ENCODE measurements around the gene TMEM107.

TMEM107 gene

DNA sequence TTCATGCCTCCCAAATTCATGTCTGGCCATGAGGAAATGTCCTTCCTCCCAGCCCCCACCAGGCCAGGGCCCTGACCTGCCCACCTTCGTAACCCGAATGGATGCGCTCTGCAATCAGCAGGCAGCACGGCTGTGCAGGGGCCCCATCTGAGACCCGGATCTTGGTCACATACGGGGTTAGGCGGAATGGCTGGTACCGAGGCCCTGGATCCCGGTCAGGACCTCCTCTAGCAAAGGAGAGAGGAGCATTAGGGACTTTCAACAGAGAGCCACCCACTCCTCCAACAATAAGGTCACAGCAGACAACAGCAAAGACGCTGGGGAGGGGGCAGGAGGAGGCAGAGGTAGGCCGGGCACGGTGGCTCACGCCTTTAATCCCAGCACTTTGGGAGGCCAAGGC lies 27.6 kb downstream of the TMEM107 start:
- DNase-seq: no peak

DNA sequence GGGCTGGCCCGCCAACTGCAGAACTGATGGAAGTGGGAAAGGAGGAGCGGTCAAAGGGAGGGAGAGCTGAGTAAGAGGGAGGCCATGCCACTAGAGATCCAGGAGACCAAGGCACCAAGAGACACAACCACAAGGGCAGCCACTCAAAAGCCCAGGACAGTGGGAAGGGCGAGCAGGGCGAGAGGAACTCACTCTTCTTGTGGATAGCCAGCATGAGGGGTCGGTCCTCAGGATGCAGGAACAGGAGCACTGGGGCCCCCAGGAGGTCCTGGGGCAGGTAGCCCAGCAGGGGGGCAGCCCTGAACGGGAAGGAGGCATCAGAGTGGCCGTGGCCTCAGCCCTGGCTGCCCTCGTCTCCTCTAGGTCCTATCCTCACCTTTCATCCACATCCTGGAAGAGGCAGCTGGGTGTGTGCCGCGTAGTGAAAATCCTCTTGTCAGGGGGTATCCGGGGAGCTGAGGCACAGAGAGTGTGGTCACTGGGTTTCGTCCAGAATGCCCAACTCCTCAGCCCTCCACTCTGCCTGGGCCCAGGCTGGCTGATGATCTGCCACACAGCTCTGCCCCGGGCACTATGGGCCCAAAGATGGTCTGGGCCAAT lies 28.3 kb downstream of the TMEM107 start:
- DNase-seq: no peak

DNA sequence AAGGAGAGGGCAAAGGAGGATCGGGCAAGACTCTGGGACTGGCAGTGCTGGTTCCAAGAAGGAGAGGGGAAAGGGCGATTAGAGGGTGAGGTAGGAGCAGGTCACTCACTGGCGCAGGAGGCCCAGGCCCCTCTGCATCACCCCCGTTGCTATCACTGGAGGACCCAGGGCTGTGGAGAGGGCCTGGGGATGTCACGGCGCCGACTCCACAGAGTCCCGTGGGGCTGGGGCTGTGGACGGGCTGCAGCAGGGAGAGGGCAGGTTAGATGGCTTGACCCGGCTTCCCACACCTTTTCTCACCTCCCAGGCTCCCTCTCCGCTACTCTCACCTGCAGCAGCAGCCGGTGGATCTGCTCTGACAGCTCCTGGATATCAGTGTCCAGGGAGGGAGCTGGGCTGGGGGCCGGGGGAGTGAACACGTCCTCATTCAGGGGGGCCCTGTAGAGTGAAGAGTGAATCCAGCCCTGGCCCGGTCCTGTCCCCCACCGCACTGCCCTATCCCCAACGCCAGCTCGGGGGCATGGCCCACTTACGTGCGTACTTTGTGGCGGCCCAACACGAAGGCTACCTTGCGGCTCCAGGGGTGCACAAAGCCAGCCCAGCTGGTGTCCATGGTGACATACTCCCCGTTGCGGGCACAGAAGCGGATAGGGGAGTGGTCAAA lies 28.9 kb downstream of the TMEM107 start:
- DNase-seq: no peak

DNA sequence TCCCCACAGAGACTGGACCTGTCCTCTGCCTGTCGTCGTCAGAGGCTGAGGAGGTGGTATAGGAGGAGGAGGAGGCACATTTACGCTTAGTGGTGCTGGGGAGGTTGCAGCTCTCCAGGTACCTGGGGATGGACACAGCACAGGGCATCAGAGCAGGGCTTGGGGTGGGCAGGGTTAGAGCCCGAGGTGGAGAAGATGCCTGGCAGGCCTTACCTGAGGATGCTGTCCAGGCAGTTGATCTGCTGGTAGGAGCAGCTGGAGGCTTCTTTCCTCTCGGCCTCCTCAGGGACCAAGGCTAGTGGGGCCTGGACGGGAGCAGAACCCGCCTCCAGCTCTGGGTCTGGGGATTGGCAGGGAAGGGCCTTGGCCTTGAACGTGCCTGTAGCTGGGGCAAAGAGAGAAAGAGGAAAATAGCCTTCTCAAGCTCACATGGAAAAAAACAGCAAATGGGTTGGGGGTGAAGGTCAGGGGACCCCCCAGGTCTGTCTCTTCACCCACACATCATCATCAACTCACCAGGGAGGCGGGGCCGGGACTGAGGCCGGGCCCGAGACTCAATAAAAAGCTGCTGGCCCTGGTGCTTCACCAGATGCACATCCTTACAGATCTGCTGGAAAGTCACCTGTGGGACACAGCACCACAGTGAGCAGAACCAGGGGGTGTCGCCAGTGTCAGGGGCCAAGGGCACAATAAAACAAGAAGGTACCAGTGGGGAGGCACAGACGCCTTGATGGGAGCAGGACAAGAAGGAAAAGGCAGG lies 29.6 kb downstream of the TMEM107 start:
- no peak for DNase-seq

DNA sequence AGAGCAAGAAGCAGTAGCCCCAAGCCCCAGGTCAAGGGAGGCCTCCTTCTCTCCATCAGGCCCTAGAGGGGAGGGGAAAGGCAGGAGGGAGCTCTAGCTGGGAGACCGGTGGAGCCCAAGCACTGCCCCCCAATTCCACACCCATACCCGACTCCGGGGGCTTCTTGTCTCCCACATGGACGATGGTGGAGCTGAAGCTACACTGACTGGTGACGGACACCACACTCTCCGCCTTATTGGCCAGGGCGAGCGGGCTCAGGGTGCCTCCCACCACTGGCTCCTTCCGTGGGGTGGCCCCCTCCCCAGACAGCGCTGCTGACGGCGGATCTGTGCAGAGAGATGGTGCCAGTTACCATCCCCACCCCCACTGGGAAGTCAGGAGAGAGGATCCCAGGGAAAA lies 30.4 kb downstream of the TMEM107 start:
- DNase-seq: no peak

DNA sequence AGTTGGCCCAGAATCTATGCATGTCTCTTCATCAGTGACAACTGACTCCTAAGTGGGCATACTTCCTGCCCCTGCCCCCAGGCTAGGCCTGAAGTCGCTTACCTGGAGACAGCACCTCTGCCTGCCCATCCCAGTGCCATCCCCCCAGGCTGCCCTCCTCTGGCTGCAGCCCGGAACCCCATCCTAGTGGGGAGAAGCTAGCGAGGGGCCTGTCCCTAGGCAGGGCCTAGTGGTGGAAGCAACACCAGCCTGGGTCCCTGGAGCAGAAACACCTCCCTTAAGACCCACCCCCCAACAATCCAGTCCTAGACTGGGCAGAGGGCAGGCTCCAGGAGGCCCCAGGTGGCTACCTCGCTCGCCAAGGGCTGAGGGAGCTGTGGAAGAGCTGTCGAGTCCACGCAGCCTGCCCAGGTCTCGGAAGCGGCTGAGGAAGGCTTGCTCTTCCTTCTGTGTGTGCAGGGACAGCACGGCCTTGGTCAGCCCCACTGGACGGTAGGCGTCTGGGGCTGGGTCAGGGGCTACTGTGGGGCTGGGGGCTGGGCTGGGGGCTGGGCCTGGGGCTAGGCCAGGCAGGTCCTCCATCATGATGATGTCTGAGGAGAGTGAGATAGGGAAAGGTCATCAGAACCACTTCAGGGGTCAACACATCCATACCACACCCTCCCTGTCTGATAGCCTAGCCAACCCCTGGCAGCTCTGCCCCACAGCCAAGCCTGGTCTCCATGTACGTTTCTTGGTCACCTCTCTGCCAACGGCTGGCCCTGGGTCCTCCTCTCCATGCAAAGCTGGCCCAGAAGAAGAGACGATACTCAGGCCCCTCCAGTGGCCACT lies 31.6 kb downstream of the TMEM107 start:
- no peak for DNase-seq

DNA sequence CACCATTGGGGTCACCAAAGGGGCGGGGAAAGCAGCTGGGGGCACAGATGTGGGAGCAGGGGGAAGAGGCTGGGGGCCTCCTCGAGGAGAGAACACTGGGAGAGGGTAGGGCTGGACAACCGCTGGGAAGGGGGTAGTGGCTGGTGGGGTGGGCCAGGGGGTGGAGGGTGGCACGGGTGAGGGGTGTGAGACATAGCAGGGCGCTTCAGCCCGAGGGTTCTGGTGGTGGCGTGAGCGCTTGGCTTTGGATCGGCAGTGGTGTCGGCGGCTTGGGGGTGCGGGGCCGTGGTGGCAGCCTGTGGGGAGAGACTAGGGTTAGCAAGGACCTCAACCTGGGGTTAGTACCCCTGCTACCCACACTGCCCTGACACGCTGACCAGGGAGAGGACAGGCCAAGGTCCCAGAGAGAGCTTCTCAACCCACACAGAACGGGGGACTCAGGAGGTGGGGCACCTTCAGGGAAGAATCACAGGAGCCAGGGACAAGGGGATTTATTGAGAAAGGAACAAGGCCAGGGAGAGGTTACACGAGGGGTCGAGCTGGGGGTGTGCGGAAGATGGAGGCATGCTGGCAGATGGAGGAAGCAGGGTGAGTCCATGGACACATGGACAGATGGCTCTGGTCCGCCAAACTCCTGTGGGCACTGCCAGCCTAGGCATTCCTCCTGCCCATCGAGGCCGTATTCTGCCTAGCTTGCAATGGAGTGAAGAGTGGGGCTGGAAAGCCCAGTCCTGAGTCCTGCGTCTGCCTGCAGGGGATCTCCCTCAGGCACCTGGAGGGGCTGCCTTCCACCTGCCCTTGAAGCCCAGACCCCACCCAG lies 32.4 kb downstream of the TMEM107 start:
- DNase-seq: no peak

DNA sequence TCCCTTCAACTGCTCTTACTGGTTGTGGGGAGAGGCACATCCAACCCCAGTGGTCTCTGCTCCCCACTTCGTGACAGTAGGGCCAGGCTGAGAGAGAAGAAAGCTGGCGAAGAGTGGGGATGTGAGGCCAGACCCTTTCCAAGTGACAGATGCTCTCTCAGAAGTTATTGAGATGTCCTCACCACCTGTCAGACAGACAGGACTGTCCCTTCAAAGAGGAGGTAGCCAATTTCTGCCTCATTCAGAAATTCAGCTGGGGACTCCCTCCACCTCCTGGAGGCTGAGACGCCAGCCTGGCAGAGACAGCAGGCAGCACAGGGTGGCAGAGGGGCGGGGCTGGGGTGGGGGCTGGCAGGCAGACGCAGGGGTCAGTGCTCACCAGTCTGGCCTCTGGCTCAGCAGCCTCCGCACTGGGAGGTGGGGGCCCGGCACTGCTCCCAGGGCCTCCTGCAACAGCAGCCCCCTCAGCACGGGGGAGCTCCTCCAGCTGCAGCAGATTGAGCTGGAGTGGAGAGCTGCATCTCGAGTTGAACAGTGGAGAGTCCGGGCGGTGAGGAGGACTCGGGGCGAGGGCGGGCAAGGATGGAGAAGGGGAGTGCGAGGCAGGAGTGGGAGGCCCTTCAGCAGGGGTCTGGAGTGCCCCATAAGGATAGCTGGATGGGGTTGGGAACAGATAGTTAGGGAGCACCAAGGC lies 33.1 kb downstream of the TMEM107 start:
- no peak for DNase-seq

DNA sequence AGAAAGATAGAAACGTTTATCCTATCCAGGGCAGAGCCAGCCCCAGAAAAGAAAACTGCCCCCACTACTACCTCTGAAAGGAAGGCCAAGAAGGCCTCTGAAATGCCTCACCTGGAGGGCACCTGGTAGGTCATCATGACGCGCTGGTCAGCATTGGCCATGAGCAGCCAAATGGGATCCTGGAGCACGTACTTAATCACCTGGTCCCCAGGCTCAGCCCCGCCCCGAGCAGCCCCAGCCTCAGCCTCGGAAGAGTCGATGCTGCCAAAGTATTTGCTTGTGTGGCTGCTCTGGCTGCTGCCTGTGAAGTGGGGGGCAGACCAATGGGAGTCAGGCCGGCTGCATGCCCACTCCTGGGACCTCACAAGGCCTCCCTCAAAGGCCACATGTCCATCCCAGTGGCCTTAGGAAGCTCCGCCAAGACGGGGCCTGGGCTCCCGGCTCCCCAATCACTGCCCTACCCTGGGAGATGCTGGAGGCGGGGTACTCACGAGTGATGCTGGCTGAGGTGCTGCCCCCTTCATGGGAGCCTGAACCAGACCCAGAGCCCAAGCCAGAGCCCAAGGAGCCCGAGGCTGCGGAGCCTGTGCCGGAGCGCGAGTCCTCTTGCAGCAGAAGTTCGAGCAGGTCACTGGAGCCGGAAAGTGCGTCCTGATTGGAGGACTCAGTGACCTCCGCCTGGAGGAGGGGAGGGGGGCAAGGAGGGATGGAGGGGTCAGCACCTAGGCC lies 33.9 kb downstream of the TMEM107 start:
- DNase-seq: no peak

DNA sequence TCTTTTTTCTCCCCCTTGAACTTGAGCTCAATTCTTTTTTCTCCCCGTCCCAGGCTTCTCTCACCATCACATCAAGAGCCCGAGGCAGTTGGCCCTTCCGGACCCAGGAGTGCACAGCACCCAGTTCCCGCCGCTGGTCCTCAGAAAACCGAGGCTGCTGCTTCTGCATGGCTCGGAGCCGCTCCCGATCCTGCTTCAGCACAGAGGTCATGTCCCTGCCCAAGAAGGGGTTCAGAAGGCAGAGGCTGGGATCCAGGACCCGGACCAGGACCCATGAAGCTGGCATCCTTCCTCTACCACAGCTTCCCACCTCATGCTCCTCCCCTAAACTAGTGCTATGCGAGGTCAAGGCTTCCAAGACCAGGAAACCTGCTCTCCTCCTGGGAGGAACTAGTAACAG lies 34.4 kb downstream of the TMEM107 start:
- DNase-seq: no peak

DNA sequence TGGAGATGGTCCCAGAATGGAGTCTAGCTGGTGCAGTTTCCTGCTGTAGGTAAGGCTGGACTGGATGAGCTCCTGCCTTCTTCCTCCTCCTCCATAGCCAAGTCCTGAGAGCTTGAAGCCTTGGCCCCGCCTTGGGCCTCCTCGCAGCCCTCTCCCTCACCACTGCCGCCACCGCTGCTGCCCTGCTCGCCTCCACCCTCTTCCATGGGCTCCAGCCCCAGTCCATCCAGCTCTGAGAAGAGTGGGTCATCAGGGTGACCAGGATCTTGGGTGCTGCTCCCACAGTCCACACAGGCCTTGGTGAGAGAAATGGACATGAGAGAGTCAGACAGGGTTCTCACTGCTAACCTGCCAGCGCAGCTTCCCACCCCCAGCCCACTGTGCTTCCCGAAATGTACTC lies 35.1 kb downstream of the TMEM107 start:
- no peak for DNase-seq

DNA sequence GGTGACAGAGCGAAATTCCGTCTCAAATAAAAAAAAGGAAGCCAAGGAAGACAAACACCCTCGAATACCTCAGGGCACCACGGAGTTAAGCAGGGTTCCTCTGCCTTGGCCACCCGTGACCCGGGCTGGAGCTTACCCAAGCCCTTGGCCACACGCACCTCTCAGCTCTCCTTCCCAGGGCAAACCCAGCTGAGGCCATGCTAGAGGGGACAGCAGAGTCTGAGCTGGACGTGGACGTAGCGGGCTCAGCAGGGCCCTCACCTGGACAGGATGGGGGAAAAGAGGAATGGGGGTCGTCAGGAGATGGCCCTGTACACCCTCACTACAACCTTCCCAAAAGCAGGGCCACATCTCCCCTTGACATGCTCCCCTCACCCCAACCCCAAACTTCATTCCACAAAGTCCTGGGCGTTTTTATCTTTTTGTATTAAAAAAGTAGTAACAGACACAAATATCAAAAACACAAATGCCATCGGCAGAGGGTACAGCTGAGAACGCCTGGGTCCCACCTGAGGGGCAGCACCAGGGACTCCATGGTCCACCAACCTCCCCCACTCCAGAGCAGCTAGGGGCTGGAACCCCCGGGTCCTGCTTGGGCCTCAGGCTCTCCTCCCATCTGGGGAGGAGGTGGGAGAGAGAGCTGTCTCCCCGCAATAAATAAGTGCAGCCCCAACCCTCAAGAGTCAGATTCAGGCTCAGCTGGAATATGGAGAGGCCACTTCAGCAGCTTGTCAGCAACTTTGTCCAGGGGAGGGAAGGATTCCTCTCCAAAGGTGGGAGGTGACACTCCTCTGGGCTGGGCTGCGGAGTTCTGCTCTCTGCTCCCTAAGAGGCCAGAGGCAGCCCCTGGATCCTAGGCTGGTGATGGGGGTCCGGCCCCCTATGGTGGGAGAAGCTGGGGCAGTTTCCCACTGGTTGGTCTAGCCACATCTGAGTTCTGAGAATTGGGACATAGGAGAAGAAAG lies 35.8 kb downstream of the TMEM107 start:
- no peak for DNase-seq

DNA sequence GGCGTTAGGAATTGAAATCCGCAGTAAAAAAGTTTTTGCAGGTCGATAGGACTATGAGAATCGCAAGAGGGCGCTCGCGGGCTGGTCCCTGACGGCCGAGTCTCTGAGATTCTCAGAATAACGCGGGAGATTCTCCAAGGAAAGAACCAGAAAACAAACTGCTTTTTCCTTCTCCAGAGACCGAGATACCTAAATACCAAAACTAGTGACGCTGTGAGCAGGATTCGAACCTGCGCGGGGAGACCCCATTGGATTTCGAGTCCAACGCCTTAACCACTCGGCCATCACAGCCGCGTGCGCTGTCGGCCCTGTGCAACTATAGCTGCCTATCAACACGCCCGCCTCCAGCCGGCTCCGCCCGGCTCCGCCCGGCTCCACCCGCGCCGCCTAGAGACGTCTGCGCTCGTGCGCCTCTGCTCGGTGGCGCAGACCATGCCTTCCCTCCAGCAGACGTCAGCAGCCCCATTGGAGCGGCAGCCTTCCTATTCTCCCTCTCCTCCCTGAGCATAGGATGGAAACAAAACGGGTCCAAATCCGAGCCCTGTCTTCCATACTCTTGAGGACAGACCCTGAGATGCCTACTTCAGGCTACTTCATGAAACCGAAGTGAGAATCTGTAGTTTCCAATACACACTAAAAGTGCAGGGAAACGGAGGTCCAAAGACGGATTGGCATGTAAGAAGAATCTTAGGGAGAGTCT lies 37.4 kb downstream of the TMEM107 start:
- DNase-seq: peak; percentile 77

DNA sequence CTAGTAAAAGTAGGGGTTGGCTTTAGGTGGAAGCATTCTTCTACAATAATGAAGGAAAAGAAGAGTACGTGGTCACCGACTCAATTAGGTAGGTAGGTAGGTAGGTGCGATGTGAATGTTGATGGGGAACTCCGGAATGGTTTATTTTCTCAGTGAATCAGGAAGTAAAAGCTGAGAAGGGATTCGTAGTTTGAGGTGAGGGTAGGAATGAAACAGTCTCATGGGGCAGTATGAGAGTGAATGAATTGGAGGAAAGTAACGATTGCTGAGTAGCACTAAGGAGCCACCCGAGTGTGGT lies 37.9 kb downstream of the TMEM107 start:
- DNase-seq: no peak

DNA sequence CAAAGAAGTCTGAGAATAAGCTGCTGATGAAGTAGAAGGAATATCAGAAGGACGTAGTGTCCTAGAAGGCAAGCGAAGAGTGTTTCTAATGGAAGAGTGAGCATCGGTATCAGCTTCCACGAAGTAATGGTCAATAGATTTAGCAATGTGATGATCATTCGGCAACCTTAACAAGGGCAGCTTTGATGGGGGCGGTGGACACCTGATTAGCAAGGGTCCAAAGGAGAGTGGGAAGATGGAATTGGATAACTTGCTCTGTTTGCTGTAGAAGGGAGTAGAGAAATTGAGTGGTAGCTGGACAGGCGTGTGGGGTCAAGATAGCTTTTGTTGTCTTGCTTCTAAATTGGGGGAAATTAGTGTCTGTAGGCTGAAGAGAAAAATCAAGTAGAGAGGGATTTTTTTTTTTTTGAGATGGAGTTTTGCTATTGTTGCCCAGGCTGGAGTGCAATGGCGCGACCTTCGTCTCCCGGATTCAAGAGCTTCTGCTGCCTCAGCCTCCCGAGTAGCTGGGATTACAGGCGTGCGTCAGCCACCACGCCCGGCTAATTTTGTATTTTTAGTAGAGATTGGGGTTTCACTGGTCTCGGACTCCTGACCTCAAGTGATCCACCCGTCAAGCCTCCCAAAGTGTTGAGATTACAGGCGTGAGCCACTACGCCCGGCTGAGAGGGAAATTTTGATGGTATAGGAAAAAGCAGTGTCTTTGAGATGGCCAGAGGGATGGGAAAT lies 38.4 kb downstream of the TMEM107 start:
- no peak for DNase-seq

DNA sequence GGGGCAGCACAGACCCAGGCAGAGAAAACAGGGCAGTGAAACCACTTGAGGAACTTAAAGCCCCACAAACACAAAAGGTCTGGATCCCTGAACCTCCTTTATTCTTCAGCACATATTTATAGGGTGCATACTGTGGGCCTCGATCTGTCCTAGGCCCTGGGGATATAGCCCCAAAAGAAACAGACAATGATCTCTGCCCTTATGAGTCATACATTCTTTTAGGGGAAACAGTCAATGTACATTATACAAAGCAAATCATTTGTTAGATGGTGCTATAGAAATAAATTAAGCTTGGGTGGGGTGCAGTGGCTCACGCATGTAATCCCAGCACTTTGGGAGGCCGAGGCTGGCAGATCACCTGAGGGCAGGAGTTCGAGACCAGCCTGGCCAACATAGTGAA lies 42.2 kb downstream of the TMEM107 start:
- no peak for DNase-seq

DNA sequence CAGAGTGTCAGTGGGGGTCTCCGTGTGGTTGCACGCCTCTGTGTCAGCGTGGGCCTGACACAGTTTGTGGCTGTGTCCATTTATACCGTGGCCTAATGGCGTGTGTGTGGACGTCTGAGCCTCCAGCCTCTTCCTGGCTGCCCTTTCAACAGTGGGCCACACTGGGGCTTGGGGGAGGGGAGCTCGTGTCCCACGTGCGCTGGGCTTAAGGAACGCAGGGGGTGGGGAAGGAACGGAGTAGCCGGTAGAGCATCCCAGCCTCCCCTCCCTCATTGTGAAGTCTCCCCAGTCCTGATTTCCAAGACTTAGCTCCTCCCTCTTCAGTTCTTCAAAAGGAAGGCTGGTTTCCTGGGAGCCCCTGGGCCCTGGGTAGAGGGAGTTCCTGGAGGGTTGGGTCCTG lies 42.8 kb downstream of the TMEM107 start:
- DNase-seq: no peak

DNA sequence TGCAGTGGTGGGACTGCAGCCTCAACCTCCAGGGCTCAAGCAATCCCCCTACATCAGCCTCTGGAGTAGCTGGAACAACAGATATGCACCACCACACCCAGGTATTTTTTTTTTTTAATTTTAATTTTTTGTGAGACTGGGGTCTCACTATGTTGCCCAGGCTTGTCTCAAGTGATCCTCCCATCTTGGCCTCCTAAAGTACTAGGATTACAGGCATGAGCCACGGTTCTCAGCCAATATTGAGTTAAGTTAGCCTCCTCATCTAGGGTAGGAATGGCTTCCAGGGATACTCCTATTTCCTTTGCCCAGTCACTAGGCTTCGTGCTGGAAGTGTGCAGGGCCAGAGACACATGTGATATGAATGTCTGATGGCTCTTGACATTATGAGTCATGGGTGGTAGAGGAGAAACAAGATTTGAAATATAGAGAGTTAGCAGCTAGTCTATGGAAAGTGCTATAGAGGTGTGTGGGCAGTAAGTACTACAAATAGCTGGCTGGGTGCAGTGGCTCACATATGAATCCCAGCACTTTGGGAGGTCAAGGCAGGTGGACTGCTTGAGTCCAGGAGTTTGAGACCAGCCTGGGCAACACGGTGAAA lies 44.2 kb downstream of the TMEM107 start:
- DNase-seq: no peak
